Panc1 (cell line): ENCODE data around the gene IL16. TPM values are rescaled to one million over a fixed set of nuclear protein-coding genes. Genes with fewer than 3 reads are reported as not detected.

Experiments
- ATAC-seq: fragments of 200-7000 bp; cut with Tn5 transposase; 2 replicates; pipeline ENCODE4 v1.9.1; 2020; ENCODE audit warnings: mild to moderate bottlenecking, moderate library complexity
- BruUV-seq: library from RNA; stranded (reverse); fragments of 400-500 nt; replicated peaks from 2 replicates; lab custom pipeline; 2021; lab: Mats Ljungman, UMichigan
- CTCF ChIA-PET: fragments of 300-600 bp; sonication (Branson Sonifier 250); formaldehyde crosslinking; loops from one replicate; lab custom pipeline; 2022; ENCODE audit warnings: antibody characterized with exemption; lab: Charles Lee
- POLR2A ChIA-PET: fragments of 300-600 bp; sonication (Branson Sonifier 250); formaldehyde crosslinking; loops from one replicate; lab custom pipeline; 2022; ENCODE audit warnings: antibody characterized with exemption; lab: Charles Lee
- DNase-seq: peaks from one replicate; pipeline ENCODE4 v3.0.0-alpha.2; 2010; ENCODE audit warnings: low read depth, low spot score
- H3K27ac ChIP-seq: 2 replicates; pipeline ENCODE4 v1.5.1; 2011; ENCODE audit warnings: mild to moderate bottlenecking, low read length, inconsistent platforms
- H3K27me3 ChIP-seq: fragments of 200-500 bp; sonication (Bioruptor generic); 2 replicates; pipeline ENCODE4 v1.6.0; 2014; ENCODE audit warnings: low read length, inconsistent platforms; ENCODE audit not compliant: control insufficient read depth, insufficient read depth
- H3K36me3 ChIP-seq: fragments of 200-500 bp; sonication (Bioruptor generic); 2 replicates; pipeline ENCODE4 v1.5.1; 2014; ENCODE audit warnings: inconsistent platforms, mild to moderate bottlenecking, low read length, moderate library complexity; ENCODE audit not compliant: control insufficient read depth, insufficient read depth
- H3K4me1 ChIP-seq: 2 replicates; pipeline ENCODE4 v1.5.1; 2011; ENCODE audit warnings: inconsistent platforms, mild to moderate bottlenecking, low read length, moderate library complexity; ENCODE audit not compliant: control insufficient read depth, insufficient read depth
- H3K4me3 ChIP-seq, 2 experiments: 2 replicates each; pipeline ENCODE4 v1.5.1; 2011 to 2012; ENCODE audit warnings: low read depth in 2 of 2, low read length in 2 of 2, mild to moderate bottlenecking in 2 of 2, inconsistent platforms in 1 of 2, moderate library complexity in 1 of 2
- H3K9me3 ChIP-seq: fragments of 200-500 bp; sonication (Bioruptor generic); 2 replicates; pipeline ENCODE4 v1.5.1; 2014; ENCODE audit warnings: low read depth, mild to moderate bottlenecking, inconsistent platforms, low read length, moderate library complexity; ENCODE audit not compliant: control insufficient read depth, insufficient read depth
- CTCF ChIP-seq: fragments of 450-650 bp; IDR thresholded peaks from 2 replicates; pipeline ENCODE4 v1.5.1; 2017; ENCODE audit warnings: mild to moderate bottlenecking
- POLR2AphosphoS5 ChIP-seq: IDR thresholded peaks from 2 replicates; pipeline ENCODE4 v1.6.1; 2012; ENCODE audit warnings: mild to moderate bottlenecking, low read depth, low read length, moderate library complexity
- SIN3A ChIP-seq: IDR thresholded peaks from 2 replicates; pipeline ENCODE4 v1.6.1; 2012; ENCODE audit warnings: low read depth, mild to moderate bottlenecking, low read length, moderate library complexity, borderline replicate concordance; ENCODE audit not compliant: insufficient read depth
- TCF7L2 ChIP-seq: IDR thresholded peaks from 2 replicates; pipeline ENCODE4 v1.6.1; 2011; ENCODE audit warnings: mild to moderate bottlenecking, low read depth, low read length, inconsistent platforms
- in situ Hi-C: cut with HindIII; loops from 2 replicates; pipeline ENCODE4 v1.10.0; 2016; ENCODE audit warnings: low sequenced_read_pairs, low pct_unique_long_range_greater_than_20kb
- intact Hi-C: fragments of 100-400 bp; cut with micrococcal nuclease; formaldehyde crosslinking; loops from one replicate; pipeline ENCODE4 v1.10.0; 2022; ENCODE audit not compliant: unreplicated experiment
- total RNA-seq: library from RNA; stranded (reverse); gene quantifications from one replicate; pipeline ENCODE4 v1.2.1, GENCODE V29; 2021; ENCODE audit not compliant: unreplicated experiment
- TF ChIP-seq, protein P1 (sequence below), 2 experiments: IDR thresholded peaks; 2 replicates each; pipeline ENCODE4 v1.6.1; 2011 to 2012; ENCODE audit warnings: low read depth in 2 of 2, control low read depth in 1 of 2, low read length in 1 of 2, mild to moderate bottlenecking in 1 of 2, moderate library complexity in 1 of 2; ENCODE audit not compliant: insufficient read depth in 1 of 2

IL16 gene
- total RNA-seq, 1 experiment from 2014 or later: 1.0 TPM

- no peaks in the 10 kb centered on the region for H3K9me3 ChIP-seq
- 0 out of 2 replicates have a peak, but pooled peaks cover 3% of the 10 kb centered on the region for H3K27me3 ChIP-seq
- H3K36me3 ChIP-seq: no peaks in the 10 kb centered on the region
- intact Hi-C loops: no loop called here
- POLR2A ChIA-PET: no interaction called here
- H3K27ac ChIP-seq: no peak overlapping the region
- DNase-seq: no peak
- CTCF ChIA-PET: no interaction called here
- no TSS peak for BruUV-seq
- TF ChIP-seq, protein P1, sequence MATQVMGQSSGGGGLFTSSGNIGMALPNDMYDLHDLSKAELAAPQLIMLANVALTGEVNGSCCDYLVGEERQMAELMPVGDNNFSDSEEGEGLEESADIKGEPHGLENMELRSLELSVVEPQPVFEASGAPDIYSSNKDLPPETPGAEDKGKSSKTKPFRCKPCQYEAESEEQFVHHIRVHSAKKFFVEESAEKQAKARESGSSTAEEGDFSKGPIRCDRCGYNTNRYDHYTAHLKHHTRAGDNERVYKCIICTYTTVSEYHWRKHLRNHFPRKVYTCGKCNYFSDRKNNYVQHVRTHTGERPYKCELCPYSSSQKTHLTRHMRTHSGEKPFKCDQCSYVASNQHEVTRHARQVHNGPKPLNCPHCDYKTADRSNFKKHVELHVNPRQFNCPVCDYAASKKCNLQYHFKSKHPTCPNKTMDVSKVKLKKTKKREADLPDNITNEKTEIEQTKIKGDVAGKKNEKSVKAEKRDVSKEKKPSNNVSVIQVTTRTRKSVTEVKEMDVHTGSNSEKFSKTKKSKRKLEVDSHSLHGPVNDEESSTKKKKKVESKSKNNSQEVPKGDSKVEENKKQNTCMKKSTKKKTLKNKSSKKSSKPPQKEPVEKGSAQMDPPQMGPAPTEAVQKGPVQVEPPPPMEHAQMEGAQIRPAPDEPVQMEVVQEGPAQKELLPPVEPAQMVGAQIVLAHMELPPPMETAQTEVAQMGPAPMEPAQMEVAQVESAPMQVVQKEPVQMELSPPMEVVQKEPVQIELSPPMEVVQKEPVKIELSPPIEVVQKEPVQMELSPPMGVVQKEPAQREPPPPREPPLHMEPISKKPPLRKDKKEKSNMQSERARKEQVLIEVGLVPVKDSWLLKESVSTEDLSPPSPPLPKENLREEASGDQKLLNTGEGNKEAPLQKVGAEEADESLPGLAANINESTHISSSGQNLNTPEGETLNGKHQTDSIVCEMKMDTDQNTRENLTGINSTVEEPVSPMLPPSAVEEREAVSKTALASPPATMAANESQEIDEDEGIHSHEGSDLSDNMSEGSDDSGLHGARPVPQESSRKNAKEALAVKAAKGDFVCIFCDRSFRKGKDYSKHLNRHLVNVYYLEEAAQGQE (IDR thresholded peaks at IDR 0.05; ENCODE audit: insufficient read depth in 1 of 2, low read depth in 2 of 2, low read length in 1 of 2): no peak
- TF ChIP-seq TCF7L2 (no peak), CTCF (no peak), POLR2AphosphoS5 (no peak), SIN3A (no peak)
- in situ Hi-C loops: no loop called here
- H3K4me1 ChIP-seq: no peaks in the 10 kb centered on the region
- H3K4me3 ChIP-seq: no peak overlapping the region
- ATAC-seq: no peak
Observed at GRCh38 chr15:81349271-81349670, 152.6 kb downstream of the IL16 start.

- intact Hi-C loops (no loop called here), in situ Hi-C loops (no loop called here)
- TF ChIP-seq TCF7L2 (no peak), SIN3A (no peak), POLR2AphosphoS5 (no peak), CTCF (no peak)
- TF ChIP-seq, protein P1 (IDR thresholded peaks at IDR 0.05; ENCODE audit: insufficient read depth in 1 of 2, low read depth in 2 of 2, low read length in 1 of 2): no peak
- Histone ChIP-seq H3K4me3 (no peak overlapping the region), H3K9me3 (no peaks in the 10 kb centered on the region), H3K27me3 (peaks cover 3% of the 10 kb centered on the region; the same call in 1 of the 2 replicates), H3K36me3 (no peaks in the 10 kb centered on the region), H3K27ac (no peak overlapping the region), H3K4me1 (no peaks in the 10 kb centered on the region)
- no TSS peak for BruUV-seq
- POLR2A ChIA-PET: no interaction called here
- ATAC-seq (no peak), DNase-seq (no peak)
- CTCF ChIA-PET: no interaction called here
Observed at GRCh38 chr15:81351651-81352050, 155.0 kb downstream of the IL16 start.
